Left ventricle myocardium inferior (tissue), 1 donor: ENCODE results near the gene TMPRSS3. TPM values are rescaled to one million over a fixed set of nuclear protein-coding genes. Genes with fewer than 3 reads are reported as not detected.

Source experiments
- DNase-seq: peaks from one replicate; pipeline ENCODE4 v3.0.0-alpha.2; 2020
- H3K27ac ChIP-seq: fragments of 200-600 bp; replicated peaks from 2 replicates; pipeline ENCODE4 v1.8.0; 2021
- H3K27me3 ChIP-seq: fragments of 200-600 bp; 2 replicates; pipeline ENCODE4 v1.8.0; 2021; ENCODE audit warnings: low read depth
- H3K36me3 ChIP-seq: fragments of 200-600 bp; 2 replicates; pipeline ENCODE4 v1.8.0; 2021
- H3K4me1 ChIP-seq: fragments of 200-600 bp; 2 replicates; pipeline ENCODE4 v1.8.0; 2021
- H3K4me3 ChIP-seq: fragments of 200-600 bp; 2 replicates; pipeline ENCODE4 v1.8.0; 2021; ENCODE audit warnings: mild to moderate bottlenecking, moderate library complexity
- H3K9me3 ChIP-seq: fragments of 200-600 bp; replicated peaks from 2 replicates; pipeline ENCODE4 v1.8.0; 2021
- CTCF ChIP-seq: fragments of 200-600 bp; IDR thresholded peaks from 2 replicates; pipeline ENCODE4 v1.8.0; 2021; ENCODE audit warnings: antibody characterized with exemption, mild to moderate bottlenecking, borderline replicate concordance
- intact Hi-C: fragments of 100-400 bp; cut with micrococcal nuclease; formaldehyde crosslinking; loops from one replicate; pipeline ENCODE4 v1.11.0; 2022
- total RNA-seq: library from RNA; stranded (reverse); fragmentation: NEBNext Ultra II Directional; extraction: Animal tissue kit (Norgen Biotek cat#: 25700); gene quantifications from one replicate; pipeline ENCODE4 v1.2.1, GENCODE V29; 2021
- donor health status: DM: no; HTN: yes; CAD: no; lungs with severe emphysema.

The TMPRSS3 gene
- total RNA-seq, 1 donor from 2014 or later, result not detected

DNA sequence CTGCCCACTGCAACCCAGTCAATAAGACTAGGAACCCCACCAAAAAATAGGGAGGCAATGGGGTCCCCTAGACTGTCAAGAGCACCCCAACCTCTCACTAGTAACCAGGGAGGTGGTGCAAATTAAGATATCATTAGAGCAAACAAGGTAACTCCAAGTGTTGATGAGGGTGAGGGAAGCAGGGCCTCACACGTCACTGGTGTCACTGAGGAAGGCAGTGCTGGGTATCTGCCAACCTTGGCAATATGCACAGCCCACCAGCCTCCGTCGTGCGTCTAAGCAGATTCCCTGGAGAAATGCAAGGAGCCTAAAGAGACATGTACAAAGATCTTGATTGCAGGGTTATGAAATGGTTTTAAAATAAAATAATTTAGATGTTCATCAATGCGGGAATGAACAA, 11.6 kb upstream of the TMPRSS3 start:
- no peak overlapping the region for H3K27ac ChIP-seq

DNA sequence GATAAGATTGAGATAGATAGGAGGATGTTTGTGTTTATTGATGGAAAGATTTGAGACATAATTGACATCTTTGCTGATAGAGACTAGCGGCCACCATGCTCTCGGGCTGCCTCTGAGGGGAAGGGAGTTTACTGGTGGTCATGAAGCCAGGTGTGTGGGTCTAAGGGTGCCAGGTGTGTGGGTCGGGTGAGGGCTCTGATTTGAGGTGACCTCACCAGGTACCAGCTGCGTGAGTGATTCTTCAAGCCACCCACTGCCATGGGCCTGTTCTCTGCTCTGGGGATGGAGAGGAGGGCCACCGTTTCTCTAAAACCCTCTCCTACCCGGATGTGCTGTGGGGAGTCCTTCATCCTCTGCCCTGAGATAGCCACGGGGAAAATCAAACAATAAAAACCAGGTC, 11.0 kb upstream of the TMPRSS3 start:
- intact Hi-C loops, result no loop called here
- no peak for DNase-seq
- H3K4me3 ChIP-seq, result no peak overlapping the region
- no peak for TF ChIP-seq CTCF
- no peaks in the 10 kb centered on the region for H3K36me3 ChIP-seq
- peaks cover 5% of the 10 kb centered on the region for H3K9me3 ChIP-seq
- no peak overlapping the region for H3K27ac ChIP-seq
- H3K4me1 ChIP-seq, result no peaks in the 10 kb centered on the region
- H3K27me3 ChIP-seq, result peaks cover 67% of the 10 kb centered on the region

More for the DNA sequence above, 11.6 kb upstream of the TMPRSS3 start:
- no peak for DNase-seq
- H3K4me1 ChIP-seq, result no peaks in the 10 kb centered on the region
- no peak overlapping the region for H3K4me3 ChIP-seq
- intact Hi-C loops, result no loop called here
- peaks cover 73% of the 10 kb centered on the region for H3K27me3 ChIP-seq
- H3K9me3 ChIP-seq, result no peaks in the 10 kb centered on the region
- H3K36me3 ChIP-seq, result no peaks in the 10 kb centered on the region
- no peak for TF ChIP-seq CTCF

GRCh38 chr21:42406201-42406621, 10.4 kb upstream of the TMPRSS3 start:
- intact Hi-C loops, result no loop called here
- H3K36me3 ChIP-seq, result no peaks in the 10 kb centered on the region
- H3K27ac ChIP-seq, result no peak overlapping the region
- peaks cover 61% of the 10 kb centered on the region for H3K27me3 ChIP-seq
- no peak for TF ChIP-seq CTCF
- DNase-seq, result no peak
- H3K4me3 ChIP-seq, result no peak overlapping the region
- H3K4me1 ChIP-seq, result no peaks in the 10 kb centered on the region
- peaks cover 11% of the 10 kb centered on the region for H3K9me3 ChIP-seq

GRCh38 chr21:42405064-42406013, 9.5 kb upstream of the TMPRSS3 start:
- Histone ChIP-seq H3K4me3 (no peak overlapping the region), H3K4me1 (no peaks in the 10 kb centered on the region), H3K36me3 (no peaks in the 10 kb centered on the region), H3K9me3 (peaks cover 14% of the 10 kb centered on the region), H3K27me3 (peaks cover 52% of the 10 kb centered on the region), H3K27ac (no peak overlapping the region)
- no peak for DNase-seq
- TF ChIP-seq CTCF, result no peak
- intact Hi-C loops, result no loop called here

GRCh38 chr21:42404539-42404938, 8.7 kb upstream of the TMPRSS3 start:
- no peak overlapping the region for H3K27ac ChIP-seq
- H3K9me3 ChIP-seq, result peaks cover 14% of the 10 kb centered on the region
- no peak for TF ChIP-seq CTCF
- intact Hi-C loops, result no loop called here
- no peaks in the 10 kb centered on the region for H3K36me3 ChIP-seq
- H3K4me3 ChIP-seq, result no peak overlapping the region
- no peak for DNase-seq
- H3K4me1 ChIP-seq, result no peaks in the 10 kb centered on the region
- peaks cover 44% of the 10 kb centered on the region for H3K27me3 ChIP-seq
